ENCODE results near the gene LRCH4.

- TF ChIP-seq, protein P1, sequence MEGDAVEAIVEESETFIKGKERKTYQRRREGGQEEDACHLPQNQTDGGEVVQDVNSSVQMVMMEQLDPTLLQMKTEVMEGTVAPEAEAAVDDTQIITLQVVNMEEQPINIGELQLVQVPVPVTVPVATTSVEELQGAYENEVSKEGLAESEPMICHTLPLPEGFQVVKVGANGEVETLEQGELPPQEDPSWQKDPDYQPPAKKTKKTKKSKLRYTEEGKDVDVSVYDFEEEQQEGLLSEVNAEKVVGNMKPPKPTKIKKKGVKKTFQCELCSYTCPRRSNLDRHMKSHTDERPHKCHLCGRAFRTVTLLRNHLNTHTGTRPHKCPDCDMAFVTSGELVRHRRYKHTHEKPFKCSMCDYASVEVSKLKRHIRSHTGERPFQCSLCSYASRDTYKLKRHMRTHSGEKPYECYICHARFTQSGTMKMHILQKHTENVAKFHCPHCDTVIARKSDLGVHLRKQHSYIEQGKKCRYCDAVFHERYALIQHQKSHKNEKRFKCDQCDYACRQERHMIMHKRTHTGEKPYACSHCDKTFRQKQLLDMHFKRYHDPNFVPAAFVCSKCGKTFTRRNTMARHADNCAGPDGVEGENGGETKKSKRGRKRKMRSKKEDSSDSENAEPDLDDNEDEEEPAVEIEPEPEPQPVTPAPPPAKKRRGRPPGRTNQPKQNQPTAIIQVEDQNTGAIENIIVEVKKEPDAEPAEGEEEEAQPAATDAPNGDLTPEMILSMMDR (conservative IDR thresholded peaks at IDR 0.05), result no peak
- no peak for TF ChIP-seq ZFX (IDR thresholded peaks at IDR 0.05)
These were observed 1.8 kb downstream of the LRCH4 start for GRCh38 chr7:100584054-100584682.

Measured in C4-2B (cell line).